Heart left ventricle (tissue), 16 donors: ENCODE data around the gene RRP9. TPM values are rescaled to one million over a fixed set of nuclear protein-coding genes. Genes with fewer than 3 reads are reported as not detected.

Source experiments
- ATAC-seq, 4 donors: fragments of 200-7000 bp; cut with Tn5 transposase; one replicate each; pipeline ENCODE4 v1.9.1; 2020 to 2022; ENCODE audit warnings: moderate library complexity in 4 of 4, mild to moderate bottlenecking in 3 of 4, moderate number of reproducible peaks in 1 of 4
- DNase-seq, 5 donors: peaks; one replicate each; pipeline ENCODE4 v3.0.0-alpha.2; 2020
- H3K27ac ChIP-seq, 12 donors: fragments of 200-600 bp; sonication (generic) in 4 of 12; one replicate each; pipeline versions ENCODE4 v1.5.0 to v1.8.0; 2016 to 2022; ENCODE audit warnings: mild to moderate bottlenecking in 2 of 12
- H3K27me3 ChIP-seq, 9 donors: fragments of 200-600 bp; sonication (generic) in 2 of 9; one replicate each; pipeline versions ENCODE4 v1.5.1 to v1.8.0; 2016 to 2022; ENCODE audit warnings: mild to moderate bottlenecking in 3 of 9
- H3K36me3 ChIP-seq, 9 donors: fragments of 200-600 bp; sonication (generic) in 2 of 9; one replicate each; pipeline versions ENCODE4 v1.5.0 to v1.8.0; 2018 to 2022; ENCODE audit warnings: mild to moderate bottlenecking in 2 of 9
- H3K4me1 ChIP-seq, 12 donors: fragments of 200-600 bp; sonication (generic) in 4 of 12; one replicate each; pipeline versions ENCODE4 v1.5.0 to v1.8.0; 2016 to 2022; ENCODE audit warnings: mild to moderate bottlenecking in 3 of 12
- H3K4me3 ChIP-seq, 12 donors: fragments of 200-600 bp; sonication (generic) in 4 of 12; one replicate each; pipeline versions ENCODE4 v1.5.0 to v1.8.0; 2017 to 2022; ENCODE audit warnings: mild to moderate bottlenecking in 9 of 12, moderate library complexity in 4 of 12
- H3K9me3 ChIP-seq, 12 donors: fragments of 200-600 bp; sonication (generic) in 4 of 12; one replicate each; pipeline versions ENCODE4 v1.5.0 to v1.8.0; 2016 to 2022; ENCODE audit warnings: mild to moderate bottlenecking in 1 of 12
- CTCF ChIP-seq, 12 donors: fragments of 200-600 bp; sonication (generic) in 4 of 12; IDR thresholded peaks; one replicate each; pipeline versions ENCODE4 v1.5.0 to v1.8.0; 2018 to 2022; ENCODE audit warnings: antibody characterized with exemption in 12 of 12, mild to moderate bottlenecking in 5 of 12
- POLR2A ChIP-seq, 2 donors: fragments of 450-650 bp; IDR thresholded peaks; one replicate each; pipeline ENCODE4 v1.6.1; 2017; ENCODE audit warnings: antibody characterized with exemption in 2 of 2, mild to moderate bottlenecking in 2 of 2, moderate library complexity in 2 of 2
- WGBS, 4 donors: extraction: QIAGEN DNeasy Blood & Tissue Kit in 2 of 4; methylation state at CpG; one replicate each; pipeline versions ENCODE4 v1.1.5 to v1.1.7; 2013 to 2018; 5-methylcytosine and 5-hydroxymethylcytosine counted together
- intact Hi-C, 10 donors: fragments of 100-400 bp; cut with DNase I; formaldehyde crosslinking; loops; one replicate each; pipeline versions ENCODE4 v1.11.1 to v1.14.2; 2022
- polyA plus RNA-seq, 2 donors: library from polyadenylated mRNA; stranded (reverse); fragments of 200-250 nt; gene quantifications; one replicate each; pipeline ENCODE4 v1.2.3, GENCODE V29; 2013
- total RNA-seq, 9 donors: library from RNA; depleted of rRNA in 2 of 9; stranded (reverse); fragments of >200 nt in 2 of 9; fragmentation: NEBNext Ultra II Directional in 3 of 9; extraction: Animal tissue kit (Norgen Biotek cat#: 25700) in 3 of 9; gene quantifications; one replicate each; pipeline versions ENCODE4 v1.1.0 to v1.2.4, GENCODE V29; 2016 to 2023
- donor health status: ischemic (EF 13 %, LVEDD 7.1; RV severe dilation, severe dysfunction).
- donor health status: healthy with polysubstance abuse.
- donor health status: DM: no; HTN: yes; CAD: no.
- donor health status: DM: no; HTN: no; CAD: no.
- donor health status: ischemic (EF 25% LVEDD 6.9; RV normal size, moderate dysfunction).
- donor health status: ischemic (EF 25% LVEDD 5.7; RV mildly dilated, moderate dysfunction).
- donor health status: healthy.
- donor health status: DM: yes; HTN: yes; CAD: no.
- donor health status: ischemic (EF 35%, LVEDD 5.7; RV mildly dilated, moderate dysfunction).
- donor health status: nonischemic (EF 11% LVEDD 7.7; RV severe dilation, severe dysfunction).
- donor health status: DM: yes; HTN: yes; CAD: no.
- donor health status: PGD.
- donor health status: ischemic (EF 29% LVEDD 5.4; RV normal size, mild dysfunction).
- donor health status: nonischemic (EF 23%, LVEDD 6.1; RV moderate dilation, normal function).

Gene RRP9
- total and polyA plus RNA-seq, 11 donors = 6.1 to 30.8 (median 10.8) TPM

GRCh38 chr3:51928438-51928837 lies 13.3 kb downstream of the RRP9 start:
- Histone ChIP-seq H3K27ac (no peak overlapping the region), H3K9me3 (no peaks in the 10 kb centered on the region), H3K27me3 (no peaks in the 10 kb centered on the region), H3K36me3 (peaks cover 0 to 13% (median 5%) of the 10 kb centered on the region in 9 donors), H3K4me3 (no peak overlapping the region), H3K4me1 (no peaks in the 10 kb centered on the region)
- DNase-seq (peak in 1 of 5 donors; percentile 29), ATAC-seq (no peak)
- no peak for TF ChIP-seq CTCF (IDR thresholded peaks at IDR 0.05)
- TF ChIP-seq POLR2A (IDR thresholded peaks at IDR 0.05) = no peak
- 93 to 96% (median 94%) methylated on average over 7 of the region's 7 CpGs for WGBS, 4 donors
- intact Hi-C loops = no loop called here

DNA sequence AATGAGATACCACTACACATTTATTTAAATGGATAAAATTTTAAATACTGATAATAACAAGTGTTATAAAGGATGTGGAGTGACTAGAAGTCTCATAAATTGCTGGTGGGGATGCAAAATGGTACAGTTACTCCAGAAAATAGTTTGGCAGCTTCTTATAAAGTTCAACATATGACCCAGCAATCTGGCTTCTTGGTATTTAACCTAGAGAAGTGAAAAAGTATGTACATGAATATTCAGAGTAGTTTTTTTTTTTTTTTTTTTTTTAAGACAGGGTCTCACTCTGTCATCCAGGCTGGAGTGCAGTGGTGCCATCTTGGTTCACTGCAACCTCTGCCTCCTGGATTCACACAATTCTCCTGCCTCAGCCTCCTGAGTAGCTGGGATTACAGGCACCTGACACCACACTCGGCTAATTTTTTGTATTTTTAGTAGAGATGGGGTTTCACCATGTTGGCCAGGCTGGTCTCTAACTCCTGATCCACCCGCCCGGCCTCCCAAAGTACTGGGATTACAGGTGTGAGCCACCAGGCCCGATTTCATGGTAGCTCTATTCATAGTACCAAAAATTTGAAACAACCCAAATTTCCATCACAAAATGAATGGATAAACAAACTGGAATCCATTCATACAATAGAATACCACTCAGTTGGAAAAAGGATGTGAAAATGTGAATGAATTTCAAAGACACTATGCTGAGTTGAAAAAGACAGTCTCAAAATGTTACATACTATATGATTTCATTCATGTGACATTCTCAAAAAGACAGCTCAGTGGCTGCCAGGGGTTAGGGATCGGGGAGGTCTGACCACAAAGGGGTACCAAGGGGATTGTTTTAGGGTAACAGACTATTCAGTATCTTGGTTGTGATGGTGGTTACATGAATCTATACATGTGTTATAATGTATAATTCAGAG lies 14.4 kb downstream of the RRP9 start:
- H3K9me3 ChIP-seq = no peaks in the 10 kb centered on the region
- H3K27ac ChIP-seq = no peak overlapping the region
- no peaks in the 10 kb centered on the region for H3K4me1 ChIP-seq
- intact Hi-C loops = no loop called here
- H3K27me3 ChIP-seq = no peaks in the 10 kb centered on the region
- H3K36me3 ChIP-seq = peaks cover 0 to 6% (median 0%) of the 10 kb centered on the region in 9 donors
- no peak overlapping the region for H3K4me3 ChIP-seq
- no peak for TF ChIP-seq CTCF (IDR thresholded peaks at IDR 0.05)
- no peak for TF ChIP-seq POLR2A (IDR thresholded peaks at IDR 0.05)
- 91 to 95% (median 94%) methylated on average over 5 of the region's 5 CpGs for WGBS, 4 donors
- DNase-seq (no peak), ATAC-seq (no peak)

GRCh38 chr3:51921081-51921578 lies 20.6 kb downstream of the RRP9 start:
- H3K36me3 ChIP-seq = no peaks in the 10 kb centered on the region
- H3K27ac ChIP-seq = no peak overlapping the region
- ATAC-seq (no peak), DNase-seq (no peak)
- WGBS, 4 donors = 79 to 85% (median 81%) methylated on average over 11 of the region's 11 CpGs
- H3K9me3 ChIP-seq = no peaks in the 10 kb centered on the region
- intact Hi-C loops = no loop called here
- H3K4me3 ChIP-seq = no peak overlapping the region
- no peaks in the 10 kb centered on the region for H3K4me1 ChIP-seq
- TF ChIP-seq POLR2A (IDR thresholded peaks at IDR 0.05) (no peak), CTCF (IDR thresholded peaks at IDR 0.05) (no peak)
- no peaks in the 10 kb centered on the region for H3K27me3 ChIP-seq

GRCh38 chr3:51916418-51916817 lies 25.3 kb downstream of the RRP9 start:
- Histone ChIP-seq H3K27ac (no peak overlapping the region), H3K4me3 (no peak overlapping the region), H3K36me3 (no peaks in the 10 kb centered on the region), H3K27me3 (no peaks in the 10 kb centered on the region), H3K9me3 (no peaks in the 10 kb centered on the region), H3K4me1 (no peaks in the 10 kb centered on the region)
- DNase-seq = no peak
- TF ChIP-seq CTCF (IDR thresholded peaks at IDR 0.05) = no peak
- intact Hi-C loops = no loop called here
- ATAC-seq = no peak
- WGBS, 4 donors = 56 to 57% (median 57%) methylated on average over 5 of the region's 5 CpGs
